A549 (cell line): Measurements from ENCODE around the gene SP6.

Experiments used
- CTCF ChIP-seq: fragments of >200 bp; sonication (Bioruptor Twin); formaldehyde crosslinking; IDR thresholded peaks from 3 replicates; pipeline ENCODE4 v1.5.1; 2016
- RCOR1 ChIP-seq: fragments of 150-350 bp; IDR thresholded peaks from 2 replicates; pipeline ENCODE4 v1.6.1; 2014; ENCODE audit warnings: antibody characterized with exemption, low read length, low read depth

- TF ChIP-seq RCOR1 = no peak
- TF ChIP-seq CTCF = no peak
Observed at GRCh38 chr17:47801176-47801765, 49.7 kb downstream of the SP6 start.
